Esophagus squamous epithelium (tissue), 5 donors: ENCODE data around the gene MRPL55. TPM values are rescaled to one million over a fixed set of nuclear protein-coding genes. Genes with fewer than 3 reads are reported as not detected.
A peak's percentile ranks its signal among the peaks of the same experiment; 100 is the strongest.

Experiments
- DNase-seq: peaks from one replicate; lab custom pipeline; 2025; lab: John Stamatoyannopoulos, UW
- H3K27ac ChIP-seq, 4 donors: fragments of 200-600 bp; sonication (generic); one replicate each; pipeline ENCODE4 v1.5.1; 2016 to 2019; ENCODE audit warnings: mild to moderate bottlenecking in 1 of 4
- H3K27me3 ChIP-seq, 4 donors: fragments of 200-600 bp; sonication (generic); 1 replicate in 3 of 4; 2 replicates in 1 of 4; pipeline versions ENCODE4 v1.5.1 to v1.6.0; 2017 to 2021; ENCODE audit warnings: antibody characterized with exemption in 1 of 4
- H3K36me3 ChIP-seq, 3 donors: fragments of 200-600 bp; sonication (generic); one replicate each; pipeline ENCODE4 v1.5.1; 2016 to 2019
- H3K4me1 ChIP-seq, 3 donors: fragments of 200-600 bp; sonication (generic); one replicate each; pipeline ENCODE4 v1.5.1; 2017 to 2019
- H3K4me3 ChIP-seq, 4 donors: fragments of 200-600 bp; sonication (generic); 1 replicate in 3 of 4; 2 replicates in 1 of 4; pipeline ENCODE4 v1.5.1; 2016 to 2019; ENCODE audit warnings: mild to moderate bottlenecking in 2 of 4, moderate library complexity in 1 of 4
- H3K9me3 ChIP-seq, 3 donors: fragments of 200-600 bp; sonication (generic); one replicate each; pipeline ENCODE4 v1.5.1; 2016 to 2019
- POLR2A ChIP-seq, 4 donors: fragments of 450-650 bp; IDR thresholded peaks; one replicate each; pipeline ENCODE4 v1.6.1; 2017; ENCODE audit warnings: antibody characterized with exemption in 4 of 4, mild to moderate bottlenecking in 4 of 4, moderate library complexity in 3 of 4
- WGBS, 2 donors: methylation state at CpG; one replicate each; pipeline ENCODE4 v1.1.5; 2018; 5-methylcytosine and 5-hydroxymethylcytosine counted together
- intact Hi-C: fragments of 100-400 bp; cut with DNase I; formaldehyde crosslinking; loops from one replicate; pipeline ENCODE4 v1.15.0; 2022
- total RNA-seq, 4 donors: library from RNA; depleted of rRNA; stranded (reverse); fragments of >200 nt; gene quantifications; one replicate each; pipeline ENCODE4 v1.1.0, GENCODE V29; 2016
- TF ChIP-seq, protein P1 (sequence below), 6 experiments: fragments of 450-650 bp in 4 of 6; fragments of 200-600 bp in 2 of 6; sonication (generic) in 2 of 6; IDR thresholded peaks; one replicate each; pipeline ENCODE4 v1.5.1; 2016 to 2019; ENCODE audit warnings: antibody characterized with exemption in 6 of 6, mild to moderate bottlenecking in 4 of 6, moderate library complexity in 4 of 6
- donor health status: DM: yes; HTN: yes; CAD: no.

Gene MRPL55
- total RNA-seq, 4 donors from 2014 or later, result 33.8 to 62.2 (median 51.2) TPM

DNA sequence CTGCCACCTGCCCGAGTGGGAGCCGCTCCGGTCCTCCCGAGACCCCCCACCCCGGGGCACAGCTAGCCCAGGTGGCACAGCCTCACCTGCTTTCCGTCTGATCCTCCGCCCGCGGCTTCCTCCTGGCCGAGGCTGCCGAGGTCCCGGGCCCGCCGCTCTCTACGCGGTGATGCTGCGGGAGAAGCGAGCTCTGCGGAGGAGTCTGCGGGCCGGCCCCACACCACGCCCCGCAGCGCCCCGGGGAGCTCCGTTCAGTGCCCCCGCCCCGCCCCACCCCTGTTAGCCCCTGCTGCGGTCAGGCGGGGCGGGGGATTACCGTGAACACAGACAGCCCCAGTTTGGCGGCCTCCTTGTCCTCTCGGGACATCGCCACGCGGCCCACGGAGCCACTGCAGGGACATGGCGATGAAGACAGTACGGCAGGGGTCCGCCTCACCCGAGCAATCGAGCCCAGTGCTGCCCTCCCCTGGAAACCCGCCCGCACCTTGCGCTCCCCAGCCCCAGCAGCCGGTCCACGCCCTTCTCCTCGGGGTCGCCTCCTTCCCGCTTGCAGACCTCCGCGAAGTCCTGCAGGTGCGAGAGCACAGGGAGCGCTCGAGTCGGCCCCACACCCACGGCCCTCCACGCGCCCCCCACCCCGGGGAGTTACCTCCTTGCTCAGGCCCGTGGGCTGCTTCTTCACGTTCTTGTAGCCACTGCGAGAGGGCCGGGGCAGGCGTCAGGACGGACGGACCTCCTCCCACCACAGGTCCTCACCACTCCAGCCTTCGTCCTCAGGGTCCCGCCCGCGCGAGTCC lies 6.9 kb downstream of the MRPL55 start:
- Histone ChIP-seq H3K27ac (peak overlapping the region; percentile 91 to 97 (median 92)), H3K36me3 (peaks cover 26 to 60% (median 40%) of the 10 kb centered on the region in 3 donors), H3K4me3 (peak overlapping the region; percentile 59 to 90 (median 80)), H3K9me3 (no peaks in the 10 kb centered on the region), H3K27me3 (no peaks in the 10 kb centered on the region), H3K4me1 (peaks cover 11 to 50% (median 14%) of the 10 kb centered on the region in 3 donors)
- intact Hi-C loops, result loop anchor here (10.0 kb wide), 1 partner anchor 63 kb away; the partner anchor contains the start of gene IBA57
- WGBS, 2 donors, result 15 to 20% methylated on average over 1 to 6 of the region's 73 CpGs
- DNase-seq, result no peak
- TF ChIP-seq POLR2A (IDR thresholded peaks at IDR 0.05), result no peak
- TF ChIP-seq, protein P1, sequence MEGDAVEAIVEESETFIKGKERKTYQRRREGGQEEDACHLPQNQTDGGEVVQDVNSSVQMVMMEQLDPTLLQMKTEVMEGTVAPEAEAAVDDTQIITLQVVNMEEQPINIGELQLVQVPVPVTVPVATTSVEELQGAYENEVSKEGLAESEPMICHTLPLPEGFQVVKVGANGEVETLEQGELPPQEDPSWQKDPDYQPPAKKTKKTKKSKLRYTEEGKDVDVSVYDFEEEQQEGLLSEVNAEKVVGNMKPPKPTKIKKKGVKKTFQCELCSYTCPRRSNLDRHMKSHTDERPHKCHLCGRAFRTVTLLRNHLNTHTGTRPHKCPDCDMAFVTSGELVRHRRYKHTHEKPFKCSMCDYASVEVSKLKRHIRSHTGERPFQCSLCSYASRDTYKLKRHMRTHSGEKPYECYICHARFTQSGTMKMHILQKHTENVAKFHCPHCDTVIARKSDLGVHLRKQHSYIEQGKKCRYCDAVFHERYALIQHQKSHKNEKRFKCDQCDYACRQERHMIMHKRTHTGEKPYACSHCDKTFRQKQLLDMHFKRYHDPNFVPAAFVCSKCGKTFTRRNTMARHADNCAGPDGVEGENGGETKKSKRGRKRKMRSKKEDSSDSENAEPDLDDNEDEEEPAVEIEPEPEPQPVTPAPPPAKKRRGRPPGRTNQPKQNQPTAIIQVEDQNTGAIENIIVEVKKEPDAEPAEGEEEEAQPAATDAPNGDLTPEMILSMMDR (IDR thresholded peaks at IDR 0.05), result peak in 3 of 6 experiments; percentile 8 to 34 (median 12)

DNA sequence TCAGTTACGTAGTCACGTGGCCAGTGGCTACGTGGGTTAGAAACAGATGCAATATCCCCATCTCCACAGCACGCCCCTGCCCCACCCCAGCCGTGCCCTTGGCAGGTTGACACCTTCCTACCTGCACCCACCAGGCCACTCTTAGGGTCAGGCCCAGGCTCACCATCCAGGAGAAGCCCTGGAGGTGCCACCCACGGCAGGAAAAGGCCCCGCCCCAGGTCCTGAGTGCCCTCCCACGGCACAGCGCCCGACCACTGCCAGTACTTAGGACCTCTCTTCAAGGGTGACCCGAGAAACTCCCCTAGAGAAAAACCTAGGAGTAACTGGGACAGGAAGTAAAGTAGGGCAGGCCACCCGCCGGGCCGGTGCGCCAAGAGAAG lies 7.5 kb downstream of the MRPL55 start:
- Histone ChIP-seq H3K4me3 (peak overlapping the region; percentile 59 to 90 (median 80)), H3K36me3 (peaks cover 30 to 60% (median 44%) of the 10 kb centered on the region in 3 donors), H3K27me3 (no peaks in the 10 kb centered on the region), H3K4me1 (peaks cover 11 to 54% (median 14%) of the 10 kb centered on the region in 3 donors), H3K9me3 (no peaks in the 10 kb centered on the region), H3K27ac (peak overlapping the region; percentile 91 to 97 (median 92))
- TF ChIP-seq, protein P1 (IDR thresholded peaks at IDR 0.05), result no peak
- TF ChIP-seq POLR2A (IDR thresholded peaks at IDR 0.05), result no peak
- intact Hi-C loops, result loop anchor here (10.0 kb wide), 1 partner anchor 63 kb away; the partner anchor contains the start of gene IBA57
- WGBS, 2 donors, result 13 to 53% methylated on average over 7 to 9 of the region's 15 CpGs
- no peak for DNase-seq

DNA sequence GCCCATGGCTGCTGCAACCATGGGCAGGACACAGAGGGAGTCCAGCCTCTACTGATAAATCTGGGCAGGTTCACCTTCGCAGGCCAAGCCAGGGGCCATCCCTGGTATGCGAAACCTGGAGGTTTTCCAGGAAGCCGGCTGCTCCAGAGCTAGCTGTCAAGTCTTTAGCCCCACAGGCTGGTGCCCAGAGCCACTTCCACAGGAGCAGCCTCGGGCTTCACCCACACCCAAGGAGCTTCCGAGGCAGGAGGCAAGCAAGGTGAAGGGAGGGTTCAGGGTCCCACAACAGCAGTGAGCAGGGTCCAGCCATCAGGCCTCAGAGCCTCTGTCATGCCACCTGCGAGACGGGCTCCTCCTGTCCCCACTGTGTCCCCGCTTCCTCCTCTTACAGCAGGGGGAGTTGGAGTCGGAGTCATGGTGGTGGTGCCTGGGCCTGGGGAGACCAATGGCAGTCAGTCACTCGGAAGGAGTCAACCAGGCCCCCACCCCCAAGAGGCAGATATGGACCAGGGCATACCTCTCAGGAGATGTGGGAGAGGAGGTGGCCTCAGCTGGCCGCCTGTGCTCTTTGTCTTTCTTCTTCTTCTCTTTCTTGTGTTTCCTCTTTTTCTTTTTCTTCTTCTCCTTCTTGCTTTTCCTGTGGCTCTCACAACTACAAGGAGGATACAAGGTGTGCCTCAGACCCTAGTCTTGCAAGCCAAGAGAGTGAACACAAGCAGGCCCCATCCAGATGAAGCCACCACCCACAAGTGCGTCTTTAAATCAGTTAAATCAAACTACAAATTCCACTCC lies 8.1 kb downstream of the MRPL55 start:
- DNase-seq, result no peak
- intact Hi-C loops, result loop anchor here (10.0 kb wide), 1 partner anchor 64 kb away; the partner anchor contains the start of gene IBA57
- Histone ChIP-seq H3K27ac (peak overlapping the region; percentile 91 to 97 (median 92)), H3K36me3 (peaks cover 30 to 60% (median 43%) of the 10 kb centered on the region in 3 donors), H3K27me3 (no peaks in the 10 kb centered on the region), H3K9me3 (no peaks in the 10 kb centered on the region), H3K4me3 (peak overlapping the region in 2 of 4 donors; percentile 76 to 90), H3K4me1 (peaks cover 11 to 60% (median 17%) of the 10 kb centered on the region in 3 donors)
- 69 to 84% methylated on average over 8 to 10 of the region's 12 CpGs for WGBS, 2 donors
- TF ChIP-seq, protein P1 (IDR thresholded peaks at IDR 0.05), result no peak
- no peak for TF ChIP-seq POLR2A (IDR thresholded peaks at IDR 0.05)

DNA sequence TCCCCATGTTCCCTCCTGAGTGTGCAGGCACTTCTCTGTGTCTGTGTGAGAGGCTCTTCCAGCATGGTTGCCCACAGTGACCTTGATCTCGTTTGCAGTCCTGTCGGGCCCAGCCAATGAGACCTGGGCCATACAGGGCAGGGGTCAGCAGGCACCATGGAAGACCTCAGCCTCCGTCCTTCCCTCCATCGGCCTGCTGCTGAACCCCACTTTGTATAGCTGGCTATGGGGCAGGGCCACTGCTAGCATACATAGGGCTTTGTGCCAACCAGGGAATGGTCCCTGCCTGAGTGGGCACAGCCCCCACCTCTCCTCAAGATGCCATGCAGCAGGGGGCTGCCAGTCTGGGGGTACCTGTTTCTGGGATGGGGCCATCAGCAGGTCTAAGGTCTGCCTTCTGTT lies 9.8 kb downstream of the MRPL55 start:
- no peak overlapping the region for H3K4me3 ChIP-seq
- intact Hi-C loops, result no loop called here
- no peak for DNase-seq
- no peak overlapping the region for H3K27ac ChIP-seq
- WGBS, 2 donors, result 43% methylated on average over 2 of the region's 4 CpGs; no CpG with 5 or more reads in 1 of the 2 donors
- TF ChIP-seq POLR2A (IDR thresholded peaks at IDR 0.05), result no peak
- TF ChIP-seq, protein P1 (IDR thresholded peaks at IDR 0.05), result no peak
- no peaks in the 10 kb centered on the region for H3K27me3 ChIP-seq
- H3K9me3 ChIP-seq, result peaks cover 0 to 11% (median 6%) of the 10 kb centered on the region in 3 donors
- peaks cover 30 to 68% (median 37%) of the 10 kb centered on the region in 3 donors for H3K36me3 ChIP-seq
- peaks cover 11 to 68% (median 17%) of the 10 kb centered on the region in 3 donors for H3K4me1 ChIP-seq
